ENCODE results near the gene ZSCAN22. TPM values are rescaled to one million over a fixed set of nuclear protein-coding genes. Genes with fewer than 3 reads are reported as not detected.

The ZSCAN22 gene
- total and polyA plus RNA-seq, 2 of the 4 experiments (the other 2 are of a cell fraction): 2.2 to 2.5 TPM

GRCh38 chr19:58385313-58385890, 58.6 kb downstream of the ZSCAN22 start:
- Histone ChIP-seq H4K20me1 (ENCODE audit: insufficient read depth, low read length) (peaks cover 24% of the 10 kb centered on the region), H3K27ac (ENCODE audit: insufficient read depth, low read length) (peak overlapping the region; percentile 86), H3K36me3 (ENCODE audit: control insufficient read depth, insufficient read depth, low read length) (peaks cover 5% of the 10 kb centered on the region), H3K4me2 (ENCODE audit: low read depth, low read length) (peak overlapping the region; percentile 73), H3K27me3 (ENCODE audit: control insufficient read depth, insufficient read depth, low read length) (no peaks in the 10 kb centered on the region), H2BK120ac (ENCODE audit: low read depth, low read length) (peak overlapping the region; percentile 52; the same call in 1 of the 2 replicates), H3K9me3 (ENCODE audit: control insufficient read depth, insufficient read depth, low read length) (no peaks in the 10 kb centered on the region), H4K8ac (ENCODE audit: low read depth in 2 of 2, low read length in 2 of 2) (peak overlapping the region; percentile 93 to 96), H3K4ac (ENCODE audit: low read depth, low read length) (peak overlapping the region; percentile 90), H2AK5ac (ENCODE audit: low read depth, low read length) (peak overlapping the region; percentile 93), H3K4me3 (ENCODE audit: insufficient read depth, low read depth, low read length) (no peak overlapping the region), H3K14ac (replicated peaks; ENCODE audit: low read depth, low read length) (peak overlapping the region; percentile 92; the same call in 1 of the 2 replicates), H2AK9ac (replicated peaks; ENCODE audit: low read depth, low read length, poor library complexity) (peak overlapping the region; percentile 100), H3K23ac (ENCODE audit: low read depth, low read length) (0 out of 2 replicates have a peak overlapping the region, but pooled peaks have one; percentile 97), H2BK5ac (ENCODE audit: low read depth, low read length, poor library complexity, severe bottlenecking) (no peak overlapping the region), H3K4me1 (ENCODE audit: control insufficient read depth, insufficient read depth, low read length) (peaks cover 12% of the 10 kb centered on the region), H3K56ac (ENCODE audit: extremely low read depth, insufficient read depth, low read length) (no peak overlapping the region), H2BK20ac (ENCODE audit: low read depth, low read length) (no peak overlapping the region), H2AFZ (replicated peaks; ENCODE audit: low read length, poor library complexity) (peak overlapping the region; percentile 96), H3K18ac (ENCODE audit: low read depth, low read length) (no peak overlapping the region), H2BK15ac (ENCODE audit: low read depth, low read length) (no peak overlapping the region), H3K79me1 (ENCODE audit: low read depth in 1 of 2, low read length in 2 of 2) (peaks cover 17 to 48% of the 10 kb centered on the region in 2 experiments; a peak in 3 of 4 replicates), H4K5ac (ENCODE audit: low read depth, low read length) (peak overlapping the region; percentile 70), H3K9me1 (ENCODE audit: insufficient read depth, low read length) (peaks cover 21% of the 10 kb centered on the region), H3K9ac (ENCODE audit: low read depth, low read length) (peak overlapping the region; percentile 87; the same call in 1 of the 2 replicates), H4K91ac (ENCODE audit: insufficient read depth, low read depth, low read length) (no peak overlapping the region)
- TF ChIP-seq NFE2L2 (IDR thresholded peaks at IDR 0.05; ENCODE audit: low read depth, low read length): no peak
- TF ChIP-seq CEBPB (IDR thresholded peaks at IDR 0.05; ENCODE audit: low read depth, low read length): no peak
- TF ChIP-seq POLR2A (IDR thresholded peaks at IDR 0.05; ENCODE audit: low read depth, low read length): no peak
- no peak for TF ChIP-seq SMC3 (IDR thresholded peaks at IDR 0.05; ENCODE audit: low read depth, low read length)
- TF ChIP-seq FOS (IDR thresholded peaks at IDR 0.05; ENCODE audit: low read depth, low read length): no peak
- TF ChIP-seq RAD21 (IDR thresholded peaks at IDR 0.05; ENCODE audit: low read length): no peak
- no peak for TF ChIP-seq MAFK (IDR thresholded peaks at IDR 0.05; ENCODE audit: low read depth, low read length)
- TF ChIP-seq MXI1 (IDR thresholded peaks at IDR 0.05; ENCODE audit: borderline replicate concordance, low read depth, low read length): no peak
- no peak for TF ChIP-seq CHD1 (IDR thresholded peaks at IDR 0.05; ENCODE audit: low read depth, low read length)
- TF ChIP-seq MAZ (IDR thresholded peaks at IDR 0.05; ENCODE audit: borderline replicate concordance, low read depth, low read length): no peak
- no peak for TF ChIP-seq ELK1 (IDR thresholded peaks at IDR 0.05; ENCODE audit: borderline replicate concordance, low read depth, low read length)
- no peak for TF ChIP-seq BHLHE40 (IDR thresholded peaks at IDR 0.05; ENCODE audit: low read depth, low read length)
- WGBS, 2 experiments (ENCODE audit: extremely low coverage in 2 of 2, insufficient read length in 1 of 2): 90% methylated on average over 2 of the region's 9 CpGs; no CpG with 5 or more reads in 1 of the 2 experiments
- ATAC-seq (ENCODE audit: low read depth): no peak
- in situ Hi-C loops (cut with MboI; ENCODE audit: low sequenced_read_pairs): no loop called here
- dilution Hi-C loops (cut with HindIII; ENCODE audit: low sequenced_read_pairs, unreplicated experiment): no loop called here
- ChIA-PET CTCF (no interaction called here), POLR2A (ENCODE audit: unreplicated experiment) (no interaction called here)
- intact Hi-C loops (cut with micrococcal nuclease): no loop called here
- no TSS peak for BruUV-seq (replicated peaks)
- DNase-seq: no peak
